Liver (tissue), 3 donors: ENCODE data around the gene PTPRD.

Experiments used
- HNF4G ChIP-seq: IDR thresholded peaks from 2 replicates; pipeline ENCODE4 v1.6.1; 2016; ENCODE audit warnings: antibody characterized with exemption
- TAF1 ChIP-seq: conservative IDR thresholded peaks from 2 replicates; pipeline ENCODE4 v1.6.1; 2016; ENCODE audit warnings: antibody characterized with exemption, mild to moderate bottlenecking
- YY1 ChIP-seq: IDR thresholded peaks from 2 replicates; pipeline ENCODE4 v1.6.1; 2016; ENCODE audit warnings: antibody characterized with exemption, mild to moderate bottlenecking
- TF ChIP-seq, protein P1 (sequence below): IDR thresholded peaks from 2 replicates; pipeline ENCODE4 v1.6.1; 2016; ENCODE audit warnings: antibody characterized with exemption
- TF ChIP-seq, protein P2 (sequence below): fragments of 150-350 bp; IDR thresholded peaks from 2 replicates; pipeline ENCODE4 v1.5.1; 2017; ENCODE audit warnings: improper control_type of control experiment, low read depth, low read length; ENCODE audit not compliant: missing input control
- TF ChIP-seq, protein P3 (sequence below): IDR thresholded peaks from 2 replicates; pipeline ENCODE4 v1.6.1; 2016; ENCODE audit warnings: antibody characterized with exemption, mild to moderate bottlenecking
- donor health status: healthy.
- donor health status: healthy.

DNA sequence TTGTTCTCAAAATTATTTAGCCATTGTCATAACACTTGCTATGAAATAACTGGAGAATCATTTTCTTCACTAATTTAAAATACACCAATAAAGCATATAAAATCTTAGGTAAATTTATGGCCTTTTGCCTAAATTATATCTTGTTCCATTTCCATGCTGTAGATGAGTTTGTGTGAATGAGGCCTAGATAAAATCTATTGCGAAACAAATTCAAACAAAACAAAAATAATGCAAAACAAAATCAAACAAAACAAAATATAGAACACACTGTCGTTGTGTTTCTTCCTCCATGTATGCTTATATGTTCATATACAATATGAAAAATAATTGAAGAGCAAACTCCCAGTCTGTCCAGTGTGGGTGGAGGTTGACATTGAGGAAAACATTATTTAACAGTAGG, 1020.7 kb downstream of the PTPRD start:
- TF ChIP-seq HNF4G (no peak), TAF1 (no peak), YY1 (no peak)
- TF ChIP-seq, protein P1, sequence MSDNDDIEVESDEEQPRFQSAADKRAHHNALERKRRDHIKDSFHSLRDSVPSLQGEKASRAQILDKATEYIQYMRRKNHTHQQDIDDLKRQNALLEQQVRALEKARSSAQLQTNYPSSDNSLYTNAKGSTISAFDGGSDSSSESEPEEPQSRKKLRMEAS = no peak
- TF ChIP-seq, protein P2, sequence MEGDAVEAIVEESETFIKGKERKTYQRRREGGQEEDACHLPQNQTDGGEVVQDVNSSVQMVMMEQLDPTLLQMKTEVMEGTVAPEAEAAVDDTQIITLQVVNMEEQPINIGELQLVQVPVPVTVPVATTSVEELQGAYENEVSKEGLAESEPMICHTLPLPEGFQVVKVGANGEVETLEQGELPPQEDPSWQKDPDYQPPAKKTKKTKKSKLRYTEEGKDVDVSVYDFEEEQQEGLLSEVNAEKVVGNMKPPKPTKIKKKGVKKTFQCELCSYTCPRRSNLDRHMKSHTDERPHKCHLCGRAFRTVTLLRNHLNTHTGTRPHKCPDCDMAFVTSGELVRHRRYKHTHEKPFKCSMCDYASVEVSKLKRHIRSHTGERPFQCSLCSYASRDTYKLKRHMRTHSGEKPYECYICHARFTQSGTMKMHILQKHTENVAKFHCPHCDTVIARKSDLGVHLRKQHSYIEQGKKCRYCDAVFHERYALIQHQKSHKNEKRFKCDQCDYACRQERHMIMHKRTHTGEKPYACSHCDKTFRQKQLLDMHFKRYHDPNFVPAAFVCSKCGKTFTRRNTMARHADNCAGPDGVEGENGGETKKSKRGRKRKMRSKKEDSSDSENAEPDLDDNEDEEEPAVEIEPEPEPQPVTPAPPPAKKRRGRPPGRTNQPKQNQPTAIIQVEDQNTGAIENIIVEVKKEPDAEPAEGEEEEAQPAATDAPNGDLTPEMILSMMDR = no peak
- TF ChIP-seq, protein P3, sequence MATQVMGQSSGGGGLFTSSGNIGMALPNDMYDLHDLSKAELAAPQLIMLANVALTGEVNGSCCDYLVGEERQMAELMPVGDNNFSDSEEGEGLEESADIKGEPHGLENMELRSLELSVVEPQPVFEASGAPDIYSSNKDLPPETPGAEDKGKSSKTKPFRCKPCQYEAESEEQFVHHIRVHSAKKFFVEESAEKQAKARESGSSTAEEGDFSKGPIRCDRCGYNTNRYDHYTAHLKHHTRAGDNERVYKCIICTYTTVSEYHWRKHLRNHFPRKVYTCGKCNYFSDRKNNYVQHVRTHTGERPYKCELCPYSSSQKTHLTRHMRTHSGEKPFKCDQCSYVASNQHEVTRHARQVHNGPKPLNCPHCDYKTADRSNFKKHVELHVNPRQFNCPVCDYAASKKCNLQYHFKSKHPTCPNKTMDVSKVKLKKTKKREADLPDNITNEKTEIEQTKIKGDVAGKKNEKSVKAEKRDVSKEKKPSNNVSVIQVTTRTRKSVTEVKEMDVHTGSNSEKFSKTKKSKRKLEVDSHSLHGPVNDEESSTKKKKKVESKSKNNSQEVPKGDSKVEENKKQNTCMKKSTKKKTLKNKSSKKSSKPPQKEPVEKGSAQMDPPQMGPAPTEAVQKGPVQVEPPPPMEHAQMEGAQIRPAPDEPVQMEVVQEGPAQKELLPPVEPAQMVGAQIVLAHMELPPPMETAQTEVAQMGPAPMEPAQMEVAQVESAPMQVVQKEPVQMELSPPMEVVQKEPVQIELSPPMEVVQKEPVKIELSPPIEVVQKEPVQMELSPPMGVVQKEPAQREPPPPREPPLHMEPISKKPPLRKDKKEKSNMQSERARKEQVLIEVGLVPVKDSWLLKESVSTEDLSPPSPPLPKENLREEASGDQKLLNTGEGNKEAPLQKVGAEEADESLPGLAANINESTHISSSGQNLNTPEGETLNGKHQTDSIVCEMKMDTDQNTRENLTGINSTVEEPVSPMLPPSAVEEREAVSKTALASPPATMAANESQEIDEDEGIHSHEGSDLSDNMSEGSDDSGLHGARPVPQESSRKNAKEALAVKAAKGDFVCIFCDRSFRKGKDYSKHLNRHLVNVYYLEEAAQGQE = no peak
